Endothelial cell of umbilical vein (primary cell): Measurements from ENCODE around the gene SYT17. TPM values are rescaled to one million over a fixed set of nuclear protein-coding genes. Genes with fewer than 3 reads are reported as not detected.

Experiments used
- BruUV-seq: library from RNA; stranded (reverse); fragments of 400-500 nt; replicated peaks from 2 replicates; lab custom pipeline; 2021; lab: Mats Ljungman, UMichigan
- CTCF ChIA-PET: fragments of 300-600, 350-600 bp; sonication (Branson Sonifier 250); formaldehyde crosslinking; loops from one replicate; lab custom pipeline; 2021; ENCODE audit warnings: antibody characterized with exemption, inconsistent platforms; lab: Charles Lee
- POLR2A ChIA-PET: fragments of 300-600, 350-600 bp; sonication (Branson Sonifier 250); formaldehyde crosslinking; loops from one replicate; lab custom pipeline; 2021; ENCODE audit warnings: antibody characterized with exemption, inconsistent platforms; lab: Charles Lee
- DNase-seq: peaks from one replicate; pipeline ENCODE4 v3.0.0-alpha.2; 2011; ENCODE audit warnings: low read depth, low spot score
- FAIRE-seq: peaks from 2 replicates; lab custom pipeline; 2011; peaks lifted over from hg19 to GRCh38; lab: Jason Lieb, UNC
- H2AFZ ChIP-seq: 2 replicates; pipeline ENCODE4 v1.6.0; 2012; ENCODE audit warnings: low read depth, low read length, control low read depth, inconsistent platforms
- H3K27ac ChIP-seq: 2 replicates; pipeline ENCODE4 v1.5.1; 2011; ENCODE audit warnings: low read depth, mild to moderate bottlenecking, control low read depth, low read length, moderate library complexity; ENCODE audit not compliant: insufficient read depth
- H3K27me3 ChIP-seq, 2 experiments: 2 replicates each; pipeline versions ENCODE4 v1.6.0 to v1.6.1; 2011; ENCODE audit warnings: low read length in 2 of 2, mixed read lengths in 1 of 2; ENCODE audit not compliant: control insufficient read depth in 2 of 2, insufficient read depth in 2 of 2
- H3K36me3 ChIP-seq, 2 experiments: 2 replicates in 1 of 2; 3 replicates in 1 of 2; pipeline ENCODE4 v1.5.1; 2011; ENCODE audit warnings: low read length in 2 of 2, mild to moderate bottlenecking in 1 of 2, moderate library complexity in 1 of 2; ENCODE audit not compliant: control insufficient read depth in 2 of 2, insufficient read depth in 2 of 2; ENCODE audit errors: extremely low read depth in 1 of 2
- H3K4me1 ChIP-seq: 3 replicates; pipeline ENCODE4 v1.5.1; 2011; ENCODE audit warnings: mild to moderate bottlenecking, low read length; ENCODE audit not compliant: control insufficient read depth, insufficient read depth; ENCODE audit errors: extremely low read depth
- H3K4me2 ChIP-seq: 2 replicates; pipeline ENCODE4 v1.6.1; 2011; ENCODE audit warnings: low read length, control low read depth, mixed read lengths; ENCODE audit not compliant: insufficient read depth
- H3K4me3 ChIP-seq, 3 experiments: fragments of 200-600 bp in 1 of 3; sonication (generic), shearing (Covaris generic) in 1 of 3; replicated peaks in 1 of 3; 2 replicates each; pipeline ENCODE4 v1.5.1; 2011 to 2016; ENCODE audit warnings: control low read depth in 3 of 3, low read length in 3 of 3, mild to moderate bottlenecking in 2 of 3, inconsistent platforms in 1 of 3, low read depth in 1 of 3, moderate library complexity in 1 of 3; ENCODE audit not compliant: insufficient read depth in 1 of 3
- H3K79me2 ChIP-seq: 2 replicates; pipeline ENCODE4 v1.6.0; 2012; ENCODE audit warnings: low read length, inconsistent platforms; ENCODE audit not compliant: control insufficient read depth, insufficient read depth
- H3K9ac ChIP-seq: replicated peaks from 2 replicates; pipeline ENCODE3; 2011; ENCODE audit warnings: low read length, control low read depth; ENCODE audit not compliant: insufficient read depth; ENCODE audit errors: extremely low read depth
- H3K9me1 ChIP-seq: replicated peaks from 3 replicates; pipeline ENCODE4 v1.6.0; 2011; ENCODE audit warnings: mild to moderate bottlenecking, low read length; ENCODE audit not compliant: control insufficient read depth, insufficient read depth; ENCODE audit errors: extremely low read depth
- H3K9me3 ChIP-seq: replicated peaks from 2 replicates; pipeline ENCODE4 v1.5.1; 2012; ENCODE audit warnings: low read length, inconsistent platforms; ENCODE audit not compliant: control insufficient read depth, insufficient read depth
- H4K20me1 ChIP-seq: replicated peaks from 2 replicates; pipeline ENCODE3; 2011; ENCODE audit warnings: mild to moderate bottlenecking, low read length; ENCODE audit not compliant: control insufficient read depth, insufficient read depth; ENCODE audit errors: extremely low read depth
- EZH2 ChIP-seq: IDR thresholded peaks from 2 replicates; pipeline ENCODE4 v1.6.1; 2012; ENCODE audit warnings: borderline replicate concordance, low read depth, mild to moderate bottlenecking, moderate library complexity, low read length, inconsistent platforms; ENCODE audit not compliant: severe bottlenecking
- FOS ChIP-seq: IDR thresholded peaks from 2 replicates; pipeline ENCODE4 v1.6.1; 2011; ENCODE audit warnings: mild to moderate bottlenecking, low read length, moderate library complexity, borderline replicate concordance; ENCODE audit not compliant: insufficient read depth
- GATA2 ChIP-seq: IDR thresholded peaks from 2 replicates; pipeline ENCODE4 v1.7.0; 2011; ENCODE audit warnings: low read depth, mild to moderate bottlenecking, moderate library complexity, mixed read lengths, low read length; ENCODE audit not compliant: insufficient read length, insufficient read depth
- JUN ChIP-seq: IDR thresholded peaks from 2 replicates; pipeline ENCODE4 v1.6.1; 2011; ENCODE audit warnings: borderline replicate concordance, low read depth; ENCODE audit not compliant: insufficient read length, insufficient read depth
- MYC ChIP-seq: IDR thresholded peaks from one replicate; pipeline ENCODE4 v1.6.1; 2011; ENCODE audit warnings: mild to moderate bottlenecking, low read depth, low read length
- POLR2A ChIP-seq: IDR thresholded peaks from 2 replicates; pipeline ENCODE4 v1.6.1; 2012; ENCODE audit warnings: low read depth, mild to moderate bottlenecking, control low read depth, low read length
- POLR2AphosphoS5 ChIP-seq: IDR thresholded peaks from 2 replicates; pipeline ENCODE4 v1.6.1; 2012; ENCODE audit warnings: low read depth, mild to moderate bottlenecking, control low read depth, low read length, moderate library complexity; ENCODE audit not compliant: insufficient read depth
- dilution Hi-C: fragments of 300-500 bp; cut with MboI; formaldehyde crosslinking; loops from one replicate; pipeline ENCODE4 v1.15.0; 2019; ENCODE audit warnings: low sequenced_read_pairs; ENCODE audit not compliant: extremely low pct_ligation_motif_present
- intact Hi-C: fragments of 100-400 bp; cut with micrococcal nuclease; formaldehyde crosslinking; loops from one replicate; pipeline ENCODE4 v1.10.0; 2022
- polyA plus RNA-seq, 4 experiments: library from polyadenylated mRNA; depleted of rRNA in 3 of 4; stranded (reverse) in 3 of 4; unstranded in 1 of 4; fragments of >200 nt; gene quantifications; 2 replicates each; pipeline versions ENCODE4 v1.2.1 to v1.2.3, GENCODE V29; 2011 to 2012; ENCODE audit warnings: missing spikeins in 1 of 4
- total RNA-seq: library from RNA; stranded (reverse); gene quantifications from 2 replicates; pipeline ENCODE4 v1.2.3, GENCODE V29; 2021
- TF ChIP-seq, protein P1 (sequence below), 2 donors: IDR thresholded peaks; 1 replicate in 1 of 2; 2 replicates in 1 of 2; pipeline ENCODE4 v1.5.1; 2011; ENCODE audit warnings: low read length in 2 of 2, mild to moderate bottlenecking in 2 of 2, moderate library complexity in 2 of 2, control low read depth in 1 of 2, inconsistent platforms in 1 of 2, low read depth in 1 of 2; ENCODE audit not compliant: insufficient read depth in 1 of 2; ENCODE audit errors: extremely low read depth in 1 of 2
- TF ChIP-seq, protein P2 (sequence below): IDR thresholded peaks from 2 replicates; pipeline ENCODE4 v1.6.1; 2011; ENCODE audit not compliant: insufficient read depth, insufficient read length

SYT17 gene
- total and polyA plus RNA-seq, 2 donors (not counting 3 experiments of a cell fraction or from before 2014, with no cell fraction given): 1.9 to 4.2 TPM

- FAIRE-seq: no peak
These were observed 1.5 kb upstream of the SYT17 start for GRCh38 chr16:19166500-19166899.

More at GRCh38 chr16:19166500-19166899, 1.5 kb upstream of the SYT17 start:
- TF ChIP-seq FOS (no peak), JUN (no peak), MYC (no peak), POLR2AphosphoS5 (no peak), GATA2 (no peak), POLR2A (no peak), EZH2 (no peak)
- TF ChIP-seq, protein P1, sequence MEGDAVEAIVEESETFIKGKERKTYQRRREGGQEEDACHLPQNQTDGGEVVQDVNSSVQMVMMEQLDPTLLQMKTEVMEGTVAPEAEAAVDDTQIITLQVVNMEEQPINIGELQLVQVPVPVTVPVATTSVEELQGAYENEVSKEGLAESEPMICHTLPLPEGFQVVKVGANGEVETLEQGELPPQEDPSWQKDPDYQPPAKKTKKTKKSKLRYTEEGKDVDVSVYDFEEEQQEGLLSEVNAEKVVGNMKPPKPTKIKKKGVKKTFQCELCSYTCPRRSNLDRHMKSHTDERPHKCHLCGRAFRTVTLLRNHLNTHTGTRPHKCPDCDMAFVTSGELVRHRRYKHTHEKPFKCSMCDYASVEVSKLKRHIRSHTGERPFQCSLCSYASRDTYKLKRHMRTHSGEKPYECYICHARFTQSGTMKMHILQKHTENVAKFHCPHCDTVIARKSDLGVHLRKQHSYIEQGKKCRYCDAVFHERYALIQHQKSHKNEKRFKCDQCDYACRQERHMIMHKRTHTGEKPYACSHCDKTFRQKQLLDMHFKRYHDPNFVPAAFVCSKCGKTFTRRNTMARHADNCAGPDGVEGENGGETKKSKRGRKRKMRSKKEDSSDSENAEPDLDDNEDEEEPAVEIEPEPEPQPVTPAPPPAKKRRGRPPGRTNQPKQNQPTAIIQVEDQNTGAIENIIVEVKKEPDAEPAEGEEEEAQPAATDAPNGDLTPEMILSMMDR (IDR thresholded peaks at IDR 0.05; ENCODE audit: extremely low read depth in 1 of 2, insufficient read depth in 1 of 2, low read depth in 1 of 2, low read length in 2 of 2): no peak
- TF ChIP-seq, protein P2, sequence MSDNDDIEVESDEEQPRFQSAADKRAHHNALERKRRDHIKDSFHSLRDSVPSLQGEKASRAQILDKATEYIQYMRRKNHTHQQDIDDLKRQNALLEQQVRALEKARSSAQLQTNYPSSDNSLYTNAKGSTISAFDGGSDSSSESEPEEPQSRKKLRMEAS: no peak
- no peak overlapping the region for H3K27ac ChIP-seq
- no peaks in the 10 kb centered on the region for H3K79me2 ChIP-seq
- H3K27me3 ChIP-seq: peaks cover 6 to 27% of the 10 kb centered on the region in 2 experiments
- ChIA-PET CTCF (interaction anchor here (0.8 to 2.2 kb wide), 4 partner anchors 10 to 81 kb away, joined by 3 to 7 read pairs (median 5); no protein-coding TSS in a partner anchor), POLR2A (no interaction called here)
- H2AFZ ChIP-seq: no peak overlapping the region
- intact Hi-C loops (loop anchor here (2.0 to 5.0 kb wide), 4 partner anchors 14 to 356 kb away; partner anchors contain the start of genes CCP110, GDE1 and TMC7), dilution Hi-C loops (no loop called here)
- no peaks in the 10 kb centered on the region for H4K20me1 ChIP-seq
- H3K36me3 ChIP-seq: no peaks in the 10 kb centered on the region
- no TSS peak for BruUV-seq
- no peak overlapping the region for H3K9ac ChIP-seq
- peaks cover 3% of the 10 kb centered on the region for H3K4me1 ChIP-seq
- no peak for DNase-seq
- H3K9me3 ChIP-seq: no peaks in the 10 kb centered on the region
- H3K4me2 ChIP-seq: no peak overlapping the region
- no peaks in the 10 kb centered on the region for H3K9me1 ChIP-seq
- H3K4me3 ChIP-seq: no peak overlapping the region
